Smooth muscle cell of bladder (primary cell): ENCODE results near the gene DEGS1. TPM values are rescaled to one million over a fixed set of nuclear protein-coding genes. Genes with fewer than 3 reads are reported as not detected.

ENCODE experiments used
- total RNA-seq: library from RNA; depleted of rRNA; stranded (reverse); fragments of >200 nt; gene quantifications from 2 replicates; pipeline ENCODE4 v1.2.3, GENCODE V29; 2014

The DEGS1 gene
- 60.2 and 65.4 TPM in 2 replicates for total RNA-seq

GRCh38 chr1:224182866-224183590, at the start of gene DEGS1:
DEGS1 (plus strand) TSS chr1:224183240; CDS start chr1:224183337, 97 bp downstream.

Other genes with a start within 250 kb of the DEGS1 start
- 21.2 and 22.1 TPM in 2 replicates for gene FBXO28, start 69.1 kb upstream of the DEGS1 start, total RNA-seq
- gene NVL, start 146.9 kb downstream of the DEGS1 start, total RNA-seq, result 18.6 and 21.1 TPM in 2 replicates
- gene CNIH4, start 173.6 kb downstream of the DEGS1 start, total RNA-seq, result 112 and 114 TPM in 2 replicates